HEK293 (cell line): ENCODE measurements around the gene CPLX1.

Experiments
- CTCF ChIA-PET: fragments of 350-600 bp; formaldehyde crosslinking; extraction: SDS; loops from one replicate; lab custom pipeline; 2021; ENCODE audit warnings: antibody characterized with exemption; lab: Yijun Ruan, JAX
- POLR2A ChIA-PET: fragments of 300-600 bp; formaldehyde crosslinking; extraction: SDS; loops from one replicate; lab custom pipeline; 2020; ENCODE audit warnings: antibody characterized with exemption, inconsistent platforms; lab: Yijun Ruan, JAX
- H3K27ac ChIP-seq: fragments of 200-500 bp; sonication (Bioruptor generic); 2 replicates; pipeline ENCODE4 v1.5.1; 2014; ENCODE audit warnings: low read depth, low read length, control low read depth, inconsistent platforms; ENCODE audit errors: extremely low read depth
- H3K36me3 ChIP-seq, 2 experiments: fragments of 200-500 bp in 1 of 2; sonication (Bioruptor generic) in 1 of 2; 1 replicate in 1 of 2; 2 replicates in 1 of 2; pipeline ENCODE4 v1.5.1; 2014 to 2017; ENCODE audit warnings: inconsistent platforms in 2 of 2, low read length in 2 of 2; ENCODE audit not compliant: control insufficient read depth in 2 of 2, insufficient read depth in 1 of 2
- H3K4me1 ChIP-seq: fragments of 200-500 bp; sonication (Bioruptor generic); 2 replicates; pipeline ENCODE4 v1.5.1; 2014; ENCODE audit warnings: mild to moderate bottlenecking, low read length, inconsistent platforms; ENCODE audit not compliant: control insufficient read depth, insufficient read depth
- H3K4me3 ChIP-seq: 2 replicates; pipeline ENCODE4 v1.5.1; 2011; ENCODE audit warnings: low read depth, mild to moderate bottlenecking, control low read depth, low read length, moderate library complexity
- H3K9me3 ChIP-seq: fragments of 200-500 bp; sonication (Bioruptor generic); 2 replicates; pipeline ENCODE4 v1.5.1; 2014; ENCODE audit warnings: low read depth, low read length, inconsistent platforms; ENCODE audit not compliant: control insufficient read depth, insufficient read depth
- TCF7L2 ChIP-seq: IDR thresholded peaks from 2 replicates; pipeline ENCODE4 v1.6.1; 2011; ENCODE audit warnings: low read depth, mild to moderate bottlenecking, inconsistent platforms, low read length, moderate library complexity, borderline replicate concordance
- ZBTB21 ChIP-seq: fragments of 450-650 bp; formaldehyde crosslinking; IDR thresholded peaks from 2 replicates; pipeline ENCODE4 v1.5.1; 2017; ENCODE audit warnings: missing biosample characterization, missing genetic modification characterization
- ZNF174 ChIP-seq: fragments of 450-650 bp; formaldehyde crosslinking; IDR thresholded peaks from 2 replicates; pipeline ENCODE4 v1.5.0; 2017; ENCODE audit warnings: missing biosample characterization, mild to moderate bottlenecking, missing genetic modification characterization
- ZNF184 ChIP-seq: fragments of 450-650 bp; IDR thresholded peaks from 2 replicates; pipeline ENCODE4 v1.5.1; 2018; ENCODE audit warnings: missing biosample characterization, mild to moderate bottlenecking, missing genetic modification characterization
- ZNF211 ChIP-seq: fragments of 450-650 bp; formaldehyde crosslinking; IDR thresholded peaks from 2 replicates; pipeline ENCODE4 v1.5.1; 2016; ENCODE audit warnings: low read depth, missing biosample characterization, missing genetic modification characterization
- ZNF239 ChIP-seq: fragments of 450-650 bp; formaldehyde crosslinking; IDR thresholded peaks from 2 replicates; pipeline ENCODE4 v1.5.1; 2016; ENCODE audit warnings: missing biosample characterization, missing genetic modification characterization
- ZNF366 ChIP-seq: fragments of 450-650 bp; formaldehyde crosslinking; conservative IDR thresholded peaks from 2 replicates; pipeline ENCODE4 v1.5.1; 2016; ENCODE audit warnings: missing biosample characterization, missing genetic modification characterization
- ZNF548 ChIP-seq: fragments of 450-650 bp; formaldehyde crosslinking; IDR thresholded peaks from 2 replicates; pipeline ENCODE4 v1.5.1; 2016; ENCODE audit warnings: missing biosample characterization, missing genetic modification characterization
- TF ChIP-seq, protein P1 (sequence below): sonication (generic); formaldehyde crosslinking; IDR thresholded peaks from 2 replicates; pipeline ENCODE4 v1.8.1; 2022; ENCODE audit warnings: mild to moderate bottlenecking, moderate library complexity, missing genetic modification reagents
- TF ChIP-seq, protein P2 (sequence below): fragments of 450-650 bp; formaldehyde crosslinking; IDR thresholded peaks from 2 replicates; pipeline ENCODE4 v1.5.1; 2016; ENCODE audit warnings: missing biosample characterization, missing genetic modification characterization
- TF ChIP-seq, protein P3 (sequence below): fragments of 450-650 bp; formaldehyde crosslinking; optimal IDR thresholded peaks from 2 replicates; pipeline ENCODE3; 2016; ENCODE audit warnings: missing biosample characterization, mild to moderate bottlenecking, missing genetic modification characterization
- TF ChIP-seq, protein P4 (sequence below): fragments of 450-650 bp; IDR thresholded peaks from 2 replicates; pipeline ENCODE4 v1.5.1; 2018; ENCODE audit warnings: missing biosample characterization, mild to moderate bottlenecking, missing genetic modification characterization
- TF ChIP-seq, protein P5 (sequence below): fragments of 450-650 bp; formaldehyde crosslinking; IDR thresholded peaks from 2 replicates; pipeline ENCODE4 v1.5.1; 2016; ENCODE audit warnings: missing biosample characterization, missing genetic modification characterization
- TF ChIP-seq, protein P6 (sequence below): fragments of 450-650 bp; formaldehyde crosslinking; IDR thresholded peaks from 2 replicates; pipeline ENCODE4 v1.5.1; 2016; ENCODE audit warnings: missing biosample characterization, missing genetic modification characterization

CPLX1 gene

DNA sequence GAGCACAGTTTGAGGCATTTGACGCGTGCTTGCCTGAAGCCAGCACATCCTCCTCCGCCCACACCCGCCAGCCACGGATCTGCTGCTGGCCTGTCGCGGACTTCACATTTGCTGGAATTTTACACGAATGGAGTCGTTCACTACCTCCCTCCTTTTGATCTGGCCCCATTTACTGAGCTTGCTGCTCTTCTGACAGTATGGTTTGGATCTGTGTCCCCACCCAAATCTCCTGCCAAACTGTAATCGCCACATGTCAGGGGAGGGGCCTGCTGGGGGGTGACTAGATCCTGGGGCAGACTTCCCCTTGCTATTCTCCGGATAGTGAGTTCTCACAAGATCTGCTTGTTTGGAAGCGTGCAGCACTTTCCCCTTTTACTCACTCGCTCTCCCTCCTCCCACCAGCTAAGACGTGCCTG is 19.9 kb upstream of the CPLX1 start:
- Histone ChIP-seq H3K9me3 (no peaks in the 10 kb centered on the region), H3K4me1 (no peaks in the 10 kb centered on the region), H3K4me3 (no peak overlapping the region), H3K27ac (no peak overlapping the region), H3K36me3 (peaks cover 0 to 20% of the 10 kb centered on the region in 2 experiments; a peak in 1 of 3 replicates)
- TF ChIP-seq, protein P1, sequence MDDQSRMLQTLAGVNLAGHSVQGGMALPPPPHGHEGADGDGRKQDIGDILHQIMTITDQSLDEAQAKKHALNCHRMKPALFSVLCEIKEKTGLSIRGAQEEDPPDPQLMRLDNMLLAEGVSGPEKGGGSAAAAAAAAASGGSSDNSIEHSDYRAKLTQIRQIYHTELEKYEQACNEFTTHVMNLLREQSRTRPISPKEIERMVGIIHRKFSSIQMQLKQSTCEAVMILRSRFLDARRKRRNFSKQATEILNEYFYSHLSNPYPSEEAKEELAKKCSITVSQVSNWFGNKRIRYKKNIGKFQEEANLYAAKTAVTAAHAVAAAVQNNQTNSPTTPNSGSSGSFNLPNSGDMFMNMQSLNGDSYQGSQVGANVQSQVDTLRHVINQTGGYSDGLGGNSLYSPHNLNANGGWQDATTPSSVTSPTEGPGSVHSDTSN (CRISPR knock-in tag): no peak
- ChIA-PET CTCF (interaction anchor here (0.6 kb wide), 1 partner anchor 1013 kb away, joined by 4 read pairs; no protein-coding TSS in a partner anchor), POLR2A (interaction anchor here (0.5 kb wide), 1 partner anchor 1150 kb away, joined by 3 read pairs; no protein-coding TSS in a partner anchor)

DNA sequence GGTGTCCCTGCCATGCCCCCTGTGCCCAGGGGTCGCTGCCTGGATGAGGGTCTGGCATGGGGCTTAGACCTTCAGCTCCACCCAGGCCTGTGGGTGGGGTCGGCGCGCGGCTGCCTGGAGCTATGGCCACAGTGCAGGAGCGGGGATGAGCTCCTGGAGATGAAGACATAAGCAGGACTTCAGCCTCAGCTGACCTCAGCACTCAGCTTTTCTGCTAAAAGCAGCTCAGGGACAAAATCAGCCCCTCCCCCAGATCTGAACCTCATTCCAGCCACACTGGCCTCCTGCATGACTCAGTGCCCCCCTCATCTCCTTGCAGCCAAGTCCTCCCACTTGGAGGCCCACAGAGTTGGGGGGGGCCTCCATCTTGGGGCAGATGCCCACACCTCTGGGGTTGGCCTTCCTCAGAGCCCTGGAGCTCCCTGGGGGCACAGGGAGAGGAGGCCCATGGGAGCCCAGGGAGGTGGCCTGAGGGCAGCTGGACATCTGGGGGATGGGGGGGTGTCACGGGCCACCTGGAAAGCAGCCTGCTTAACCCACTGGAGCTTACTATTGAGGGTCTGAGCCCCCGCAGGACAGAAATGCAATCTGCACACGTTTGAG is 19.4 kb upstream of the CPLX1 start:
- Histone ChIP-seq H3K4me1 (no peaks in the 10 kb centered on the region), H3K4me3 (no peak overlapping the region), H3K9me3 (no peaks in the 10 kb centered on the region), H3K27ac (no peak overlapping the region), H3K36me3 (peaks cover 0 to 18% of the 10 kb centered on the region in 2 experiments; a peak in 1 of 3 replicates)
- CTCF ChIA-PET: interaction anchor here (0.6 kb wide), 1 partner anchor 1014 kb away, joined by 4 read pairs; no protein-coding TSS in a partner anchor
- TF ChIP-seq, protein P2, sequence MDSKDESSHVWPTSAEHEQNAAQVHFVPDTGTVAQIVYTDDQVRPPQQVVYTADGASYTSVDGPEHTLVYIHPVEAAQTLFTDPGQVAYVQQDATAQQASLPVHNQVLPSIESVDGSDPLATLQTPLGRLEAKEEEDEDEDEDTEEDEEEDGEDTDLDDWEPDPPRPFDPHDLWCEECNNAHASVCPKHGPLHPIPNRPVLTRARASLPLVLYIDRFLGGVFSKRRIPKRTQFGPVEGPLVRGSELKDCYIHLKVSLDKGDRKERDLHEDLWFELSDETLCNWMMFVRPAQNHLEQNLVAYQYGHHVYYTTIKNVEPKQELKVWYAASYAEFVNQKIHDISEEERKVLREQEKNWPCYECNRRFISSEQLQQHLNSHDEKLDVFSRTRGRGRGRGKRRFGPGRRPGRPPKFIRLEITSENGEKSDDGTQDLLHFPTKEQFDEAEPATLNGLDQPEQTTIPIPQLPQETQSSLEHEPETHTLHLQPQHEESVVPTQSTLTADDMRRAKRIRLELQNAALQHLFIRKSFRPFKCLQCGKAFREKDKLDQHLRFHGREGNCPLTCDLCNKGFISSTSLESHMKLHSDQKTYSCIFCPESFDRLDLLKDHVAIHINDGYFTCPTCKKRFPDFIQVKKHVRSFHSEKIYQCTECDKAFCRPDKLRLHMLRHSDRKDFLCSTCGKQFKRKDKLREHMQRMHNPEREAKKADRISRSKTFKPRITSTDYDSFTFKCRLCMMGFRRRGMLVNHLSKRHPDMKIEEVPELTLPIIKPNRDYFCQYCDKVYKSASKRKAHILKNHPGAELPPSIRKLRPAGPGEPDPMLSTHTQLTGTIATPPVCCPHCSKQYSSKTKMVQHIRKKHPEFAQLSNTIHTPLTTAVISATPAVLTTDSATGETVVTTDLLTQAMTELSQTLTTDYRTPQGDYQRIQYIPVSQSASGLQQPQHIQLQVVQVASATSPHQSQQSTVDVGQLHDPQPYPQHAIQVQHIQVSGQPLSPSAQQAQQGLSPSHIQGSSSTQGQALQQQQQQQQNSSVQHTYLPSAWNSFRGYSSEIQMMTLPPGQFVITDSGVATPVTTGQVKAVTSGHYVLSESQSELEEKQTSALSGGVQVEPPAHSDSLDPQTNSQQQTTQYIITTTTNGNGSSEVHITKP (tag by site-specific recombination): no peak
- TF ChIP-seq, protein P3, sequence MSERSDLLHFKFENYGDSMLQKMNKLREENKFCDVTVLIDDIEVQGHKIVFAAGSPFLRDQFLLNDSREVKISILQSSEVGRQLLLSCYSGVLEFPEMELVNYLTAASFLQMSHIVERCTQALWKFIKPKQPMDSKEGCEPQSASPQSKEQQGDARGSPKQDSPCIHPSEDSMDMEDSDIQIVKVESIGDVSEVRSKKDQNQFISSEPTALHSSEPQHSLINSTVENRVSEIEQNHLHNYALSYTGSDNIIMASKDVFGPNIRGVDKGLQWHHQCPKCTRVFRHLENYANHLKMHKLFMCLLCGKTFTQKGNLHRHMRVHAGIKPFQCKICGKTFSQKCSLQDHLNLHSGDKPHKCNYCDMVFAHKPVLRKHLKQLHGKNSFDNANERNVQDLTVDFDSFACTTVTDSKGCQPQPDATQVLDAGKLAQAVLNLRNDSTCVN (tag by site-specific recombination): no peak
- TF ChIP-seq, protein P4, sequence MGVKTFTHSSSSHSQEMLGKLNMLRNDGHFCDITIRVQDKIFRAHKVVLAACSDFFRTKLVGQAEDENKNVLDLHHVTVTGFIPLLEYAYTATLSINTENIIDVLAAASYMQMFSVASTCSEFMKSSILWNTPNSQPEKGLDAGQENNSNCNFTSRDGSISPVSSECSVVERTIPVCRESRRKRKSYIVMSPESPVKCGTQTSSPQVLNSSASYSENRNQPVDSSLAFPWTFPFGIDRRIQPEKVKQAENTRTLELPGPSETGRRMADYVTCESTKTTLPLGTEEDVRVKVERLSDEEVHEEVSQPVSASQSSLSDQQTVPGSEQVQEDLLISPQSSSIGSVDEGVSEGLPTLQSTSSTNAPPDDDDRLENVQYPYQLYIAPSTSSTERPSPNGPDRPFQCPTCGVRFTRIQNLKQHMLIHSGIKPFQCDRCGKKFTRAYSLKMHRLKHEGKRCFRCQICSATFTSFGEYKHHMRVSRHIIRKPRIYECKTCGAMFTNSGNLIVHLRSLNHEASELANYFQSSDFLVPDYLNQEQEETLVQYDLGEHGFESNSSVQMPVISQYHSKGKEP (tag by site-specific recombination): no peak
- TF ChIP-seq TCF7L2 (no peak), ZNF184 (tag by site-specific recombination) (no peak), ZBTB21 (no peak), ZNF174 (tag by site-specific recombination) (no peak), ZNF239 (tag by site-specific recombination) (no peak), ZNF548 (tag by site-specific recombination) (no peak), ZNF366 (tag by site-specific recombination) (no peak), ZNF211 (tag by site-specific recombination) (no peak)
- TF ChIP-seq, protein P5, sequence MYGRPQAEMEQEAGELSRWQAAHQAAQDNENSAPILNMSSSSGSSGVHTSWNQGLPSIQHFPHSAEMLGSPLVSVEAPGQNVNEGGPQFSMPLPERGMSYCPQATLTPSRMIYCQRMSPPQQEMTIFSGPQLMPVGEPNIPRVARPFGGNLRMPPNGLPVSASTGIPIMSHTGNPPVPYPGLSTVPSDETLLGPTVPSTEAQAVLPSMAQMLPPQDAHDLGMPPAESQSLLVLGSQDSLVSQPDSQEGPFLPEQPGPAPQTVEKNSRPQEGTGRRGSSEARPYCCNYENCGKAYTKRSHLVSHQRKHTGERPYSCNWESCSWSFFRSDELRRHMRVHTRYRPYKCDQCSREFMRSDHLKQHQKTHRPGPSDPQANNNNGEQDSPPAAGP (tag by site-specific recombination): no peak
- TF ChIP-seq, protein P6, sequence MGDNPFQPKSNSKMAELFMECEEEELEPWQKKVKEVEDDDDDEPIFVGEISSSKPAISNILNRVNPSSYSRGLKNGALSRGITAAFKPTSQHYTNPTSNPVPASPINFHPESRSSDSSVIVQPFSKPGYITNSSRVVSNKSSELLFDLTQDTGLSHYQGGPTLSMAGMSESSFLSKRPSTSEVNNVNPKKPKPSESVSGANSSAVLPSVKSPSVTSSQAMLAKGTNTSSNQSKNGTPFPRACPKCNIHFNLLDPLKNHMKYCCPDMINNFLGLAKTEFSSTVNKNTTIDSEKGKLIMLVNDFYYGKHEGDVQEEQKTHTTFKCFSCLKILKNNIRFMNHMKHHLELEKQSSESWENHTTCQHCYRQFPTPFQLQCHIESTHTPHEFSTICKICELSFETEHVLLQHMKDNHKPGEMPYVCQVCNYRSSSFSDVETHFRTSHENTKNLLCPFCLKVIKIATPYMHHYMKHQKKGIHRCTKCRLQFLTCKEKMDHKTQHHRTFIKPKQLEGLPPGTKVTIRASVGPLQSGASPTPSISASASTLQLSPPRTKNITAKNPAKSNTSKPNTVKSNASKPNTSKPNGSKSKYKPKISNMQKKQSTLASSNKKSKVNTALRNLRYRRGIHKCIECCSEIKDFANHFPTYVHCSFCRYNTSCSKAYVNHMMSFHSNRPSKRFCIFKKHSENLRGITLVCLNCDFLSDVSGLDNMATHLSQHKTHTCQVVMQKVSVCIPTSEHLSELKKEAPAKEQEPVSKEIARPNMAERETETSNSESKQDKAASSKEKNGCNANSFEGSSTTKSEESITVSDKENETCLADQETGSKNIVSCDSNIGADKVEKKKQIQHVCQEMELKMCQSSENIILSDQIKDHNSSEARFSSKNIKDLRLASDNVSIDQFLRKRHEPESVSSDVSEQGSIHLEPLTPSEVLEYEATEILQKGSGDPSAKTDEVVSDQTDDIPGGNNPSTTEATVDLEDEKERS (tag by site-specific recombination): no peak
- POLR2A ChIA-PET: no interaction called here
